Activated CD4-positive, alpha-beta T cell treated with anti-CD3 and anti-CD28 coated beads, Interleukin-2, amount 10 ng/mL, durations not matched to agents 7 days and 5 days (primary cell): ENCODE data around the gene MIA. TPM values are rescaled to one million over a fixed set of nuclear protein-coding genes. Genes with fewer than 3 reads are reported as not detected.

Experiments used
- CTCF ChIA-PET: fragments of 350-600 bp; sonication (Branson Sonifier 250); formaldehyde crosslinking; loops from one replicate; lab custom pipeline; 2021; ENCODE audit warnings: antibody characterized with exemption; lab: Charles Lee
- POLR2A ChIA-PET: fragments of 350-600 bp; sonication (Branson Sonifier 250); formaldehyde crosslinking; loops from one replicate; lab custom pipeline; 2021; ENCODE audit warnings: antibody characterized with exemption; lab: Charles Lee
- DNase-seq: peaks from one replicate; pipeline ENCODE4 v3.0.0-alpha.2; 2020
- H3K27ac Mint-ChIP-seq: one replicate; pipeline ENCODE4 v1.8.0; 2021; ENCODE audit warnings: mild to moderate bottlenecking, moderate library complexity, mixed read lengths
- H3K27me3 Mint-ChIP-seq: one replicate; pipeline ENCODE4 v1.8.0; 2021; ENCODE audit warnings: mixed read lengths
- H3K36me3 Mint-ChIP-seq: one replicate; pipeline ENCODE4 v1.8.0; 2021; ENCODE audit warnings: low read depth, mixed read lengths
- H3K4me1 Mint-ChIP-seq: one replicate; pipeline ENCODE4 v1.8.0; 2021; ENCODE audit warnings: mixed read lengths
- H3K4me3 Mint-ChIP-seq: one replicate; pipeline ENCODE4 v1.8.0; 2021; ENCODE audit warnings: mild to moderate bottlenecking, moderate library complexity, mixed read lengths
- H3K9me3 Mint-ChIP-seq: one replicate; pipeline ENCODE4 v1.8.0; 2021; ENCODE audit warnings: mixed read lengths
- total RNA-seq, 2 experiments: library from RNA; stranded (reverse); gene quantifications; one replicate each; pipeline ENCODE4 v1.2.3, GENCODE V29; 2021

The MIA gene
- total RNA-seq, 2 experiments from 2014 or later, result 0.89 TPM; not detected in 1

- DNase-seq, result no peak
- POLR2A ChIA-PET, result no interaction called here
- H3K27ac Mint-ChIP-seq, result peak overlapping the region; percentile 88
- peak overlapping the region; percentile 95 for H3K4me3 Mint-ChIP-seq
- peaks cover 61% of the 10 kb centered on the region for H3K36me3 Mint-ChIP-seq
- peaks cover 82% of the 10 kb centered on the region for H3K4me1 Mint-ChIP-seq
- no peaks in the 10 kb centered on the region for H3K9me3 Mint-ChIP-seq
- H3K27me3 Mint-ChIP-seq, result no peaks in the 10 kb centered on the region
- CTCF ChIA-PET, result interaction anchor here (0.5 to 0.9 kb wide), 2 partner anchors 49 to 83 kb away, joined by 3 read pairs; no protein-coding TSS in a partner anchor
Measured at GRCh38 chr19:40801426-40802299, 26.3 kb downstream of the MIA start.

- ChIA-PET POLR2A (no interaction called here), CTCF (interaction anchor here (1.1 kb wide), 1 partner anchor 10 kb away, joined by 4 read pairs; no protein-coding TSS in a partner anchor)
- peaks cover 70% of the 10 kb centered on the region for H3K36me3 Mint-ChIP-seq
- no peaks in the 10 kb centered on the region for H3K9me3 Mint-ChIP-seq
- peaks cover 84% of the 10 kb centered on the region for H3K4me1 Mint-ChIP-seq
- H3K4me3 Mint-ChIP-seq, result peak overlapping the region; percentile 95
- peak overlapping the region; percentile 88 for H3K27ac Mint-ChIP-seq
- H3K27me3 Mint-ChIP-seq, result no peaks in the 10 kb centered on the region
- DNase-seq, result no peak
Measured at GRCh38 chr19:40802300-40803169, 27.2 kb downstream of the MIA start.

GRCh38 chr19:40803170-40803856 lies 28.0 kb downstream of the MIA start:
- DNase-seq, result no peak
- ChIA-PET POLR2A (no interaction called here), CTCF (interaction anchor here (1.1 kb wide), 1 partner anchor 9 kb away, joined by 4 read pairs; no protein-coding TSS in a partner anchor)
- Mint-ChIP-seq H3K4me3 (peak overlapping the region; percentile 95), H3K4me1 (peaks cover 81% of the 10 kb centered on the region), H3K9me3 (no peaks in the 10 kb centered on the region), H3K27me3 (no peaks in the 10 kb centered on the region), H3K27ac (peak overlapping the region; percentile 88), H3K36me3 (peaks cover 78% of the 10 kb centered on the region)

- Mint-ChIP-seq H3K4me1 (peaks cover 81% of the 10 kb centered on the region), H3K9me3 (no peaks in the 10 kb centered on the region), H3K27me3 (no peaks in the 10 kb centered on the region), H3K4me3 (peak overlapping the region; percentile 95), H3K36me3 (peaks cover 83% of the 10 kb centered on the region), H3K27ac (peak overlapping the region; percentile 88)
- POLR2A ChIA-PET, result interaction anchor here (0.6 kb wide), 1 partner anchor 96 kb away, joined by 3 read pairs; no protein-coding TSS in a partner anchor
- peak; percentile 84 for DNase-seq
- CTCF ChIA-PET, result interaction anchor here (0.7 to 4.3 kb wide), 4 partner anchors 8 to 139 kb away, joined by 3 to 21 read pairs (median 4); partner anchors contain the start of gene RAB4B
Measured at GRCh38 chr19:40803857-40804782, 28.8 kb downstream of the MIA start.

GRCh38 chr19:40804783-40805242 lies 29.5 kb downstream of the MIA start:
- Mint-ChIP-seq H3K27ac (peak overlapping the region; percentile 88), H3K36me3 (peaks cover 87% of the 10 kb centered on the region), H3K27me3 (no peaks in the 10 kb centered on the region), H3K4me3 (peak overlapping the region; percentile 95), H3K4me1 (peaks cover 86% of the 10 kb centered on the region), H3K9me3 (no peaks in the 10 kb centered on the region)
- no peak for DNase-seq
- POLR2A ChIA-PET, result interaction anchor here (0.6 kb wide), 1 partner anchor 95 kb away, joined by 3 read pairs; no protein-coding TSS in a partner anchor
- CTCF ChIA-PET, result interaction anchor here (0.7 to 4.3 kb wide), 8 partner anchors 8 to 141 kb away, joined by 3 to 26 read pairs (median 12); partner anchors contain the start of gene RAB4B

- H3K9me3 Mint-ChIP-seq, result no peaks in the 10 kb centered on the region
- peak; percentile 61 for DNase-seq
- peak overlapping the region; percentile 95 for H3K4me3 Mint-ChIP-seq
- peaks cover 87% of the 10 kb centered on the region for H3K36me3 Mint-ChIP-seq
- H3K27ac Mint-ChIP-seq, result peak overlapping the region; percentile 88
- peaks cover 86% of the 10 kb centered on the region for H3K4me1 Mint-ChIP-seq
- ChIA-PET CTCF (interaction anchor here (1.2 to 4.3 kb wide), 8 partner anchors 9 to 148 kb away, joined by 3 to 26 read pairs (median 12); partner anchors contain the start of gene RAB4B), POLR2A (no interaction called here)
- no peaks in the 10 kb centered on the region for H3K27me3 Mint-ChIP-seq
Measured at GRCh38 chr19:40805258-40805868, 30.0 kb downstream of the MIA start.

GRCh38 chr19:40806423-40807146 lies 31.3 kb downstream of the MIA start:
- DNase-seq, result peak; percentile 80
- H3K4me1 Mint-ChIP-seq, result peaks cover 88% of the 10 kb centered on the region
- H3K4me3 Mint-ChIP-seq, result peak overlapping the region; percentile 67
- peaks cover 82% of the 10 kb centered on the region for H3K36me3 Mint-ChIP-seq
- CTCF ChIA-PET, result interaction anchor here (0.5 to 4.3 kb wide), 24 partner anchors 10 to 498 kb away, joined by 3 to 26 read pairs (median 4); partner anchors contain the start of genes ACTMAP, COQ8B, ITPKC and RAB4B
- POLR2A ChIA-PET, result interaction anchor here (1.2 kb wide), 1 partner anchor 59 kb away, joined by 3 read pairs; no protein-coding TSS in a partner anchor
- H3K27ac Mint-ChIP-seq, result peak overlapping the region; percentile 88
- H3K27me3 Mint-ChIP-seq, result peaks cover 4% of the 10 kb centered on the region
- H3K9me3 Mint-ChIP-seq, result no peaks in the 10 kb centered on the region

- peaks cover 74% of the 10 kb centered on the region for H3K36me3 Mint-ChIP-seq
- H3K4me1 Mint-ChIP-seq, result peaks cover 86% of the 10 kb centered on the region
- peaks cover 8% of the 10 kb centered on the region for H3K27me3 Mint-ChIP-seq
- ChIA-PET POLR2A (interaction anchor here (1.2 kb wide), 1 partner anchor 60 kb away, joined by 3 read pairs; no protein-coding TSS in a partner anchor), CTCF (interaction anchor here (0.7 to 4.3 kb wide), 20 partner anchors 11 to 201 kb away, joined by 3 to 26 read pairs (median 4); partner anchors contain the start of genes ACTMAP, COQ8B, ITPKC and RAB4B)
- peak overlapping the region; percentile 67 for H3K4me3 Mint-ChIP-seq
- H3K27ac Mint-ChIP-seq, result peak overlapping the region; percentile 88
- H3K9me3 Mint-ChIP-seq, result no peaks in the 10 kb centered on the region
- no peak for DNase-seq
Measured at GRCh38 chr19:40807147-40808020, 32.1 kb downstream of the MIA start.

GRCh38 chr19:40808021-40808325 lies 32.7 kb downstream of the MIA start:
- peaks cover 13% of the 10 kb centered on the region for H3K27me3 Mint-ChIP-seq
- H3K4me3 Mint-ChIP-seq, result no peak overlapping the region
- H3K27ac Mint-ChIP-seq, result peak overlapping the region; percentile 88
- H3K4me1 Mint-ChIP-seq, result peaks cover 86% of the 10 kb centered on the region
- CTCF ChIA-PET, result interaction anchor here (0.5 to 4.3 kb wide), 11 partner anchors 12 to 1499 kb away, joined by 3 to 26 read pairs (median 9); partner anchors contain the start of genes ACTMAP, RAB4B and SNRPA
- DNase-seq, result no peak
- POLR2A ChIA-PET, result no interaction called here
- H3K9me3 Mint-ChIP-seq, result no peaks in the 10 kb centered on the region
- peaks cover 70% of the 10 kb centered on the region for H3K36me3 Mint-ChIP-seq
